ENCODE results near the gene CFAP251. TPM values are rescaled to one million over a fixed set of nuclear protein-coding genes. Genes with fewer than 3 reads are reported as not detected.

Gene CFAP251
- total RNA-seq, 1 experiment from 2014 or later = 1.7 TPM

GRCh38 chr12:121957861-121958515, 39.6 kb downstream of the CFAP251 start:
- Histone ChIP-seq H3K36me3 (no peaks in the 10 kb centered on the region), H3K27me3 (no peaks in the 10 kb centered on the region), H3K4me3 (no peak overlapping the region), H3K9me3 (no peaks in the 10 kb centered on the region)
- DNase-seq = no peak

GRCh38 chr12:121958541-121959240, 40.3 kb downstream of the CFAP251 start:
- peaks cover 2% of the 10 kb centered on the region; the same call in 1 of the 2 replicates for H3K36me3 ChIP-seq
- no peak for DNase-seq
- no peaks in the 10 kb centered on the region for H3K9me3 ChIP-seq
- no peak overlapping the region for H3K4me3 ChIP-seq
- H3K27me3 ChIP-seq = no peaks in the 10 kb centered on the region

- Histone ChIP-seq H3K9me3 (no peaks in the 10 kb centered on the region), H3K36me3 (peaks cover 7% of the 10 kb centered on the region; the same call in 1 of the 2 replicates), H3K4me3 (no peak overlapping the region), H3K27me3 (no peaks in the 10 kb centered on the region)
- no peak for DNase-seq
Observed at GRCh38 chr12:121960541-121960940, 42.1 kb downstream of the CFAP251 start.

GRCh38 chr12:121961195-121961879, 42.9 kb downstream of the CFAP251 start:
- no peak for DNase-seq
- Histone ChIP-seq H3K9me3 (no peaks in the 10 kb centered on the region), H3K4me3 (no peak overlapping the region), H3K36me3 (peaks cover 7% of the 10 kb centered on the region; the same call in 1 of the 2 replicates), H3K27me3 (no peaks in the 10 kb centered on the region)

GRCh38 chr12:121963341-121964018, 45.1 kb downstream of the CFAP251 start:
- DNase-seq = no peak
- H3K9me3 ChIP-seq = no peaks in the 10 kb centered on the region
- H3K36me3 ChIP-seq = peaks cover 8% of the 10 kb centered on the region; the same call in 1 of the 2 replicates
- no peaks in the 10 kb centered on the region for H3K27me3 ChIP-seq
- H3K4me3 ChIP-seq = no peak overlapping the region

GRCh38 chr12:121964813-121965643, 46.6 kb downstream of the CFAP251 start:
- H3K27me3 ChIP-seq = no peaks in the 10 kb centered on the region
- peaks cover 8% of the 10 kb centered on the region; the same call in 1 of the 2 replicates for H3K36me3 ChIP-seq
- no peaks in the 10 kb centered on the region for H3K9me3 ChIP-seq
- no peak overlapping the region for H3K4me3 ChIP-seq
- peak; percentile 77 for DNase-seq

GRCh38 chr12:121966959-121967358, 48.6 kb downstream of the CFAP251 start:
- Histone ChIP-seq H3K4me3 (no peak overlapping the region), H3K9me3 (no peaks in the 10 kb centered on the region), H3K27me3 (no peaks in the 10 kb centered on the region), H3K36me3 (peaks cover 8% of the 10 kb centered on the region; the same call in 1 of the 2 replicates)
- no peak for DNase-seq

GRCh38 chr12:121968876-121969275, 50.5 kb downstream of the CFAP251 start:
- H3K36me3 ChIP-seq = peaks cover 5% of the 10 kb centered on the region; the same call in 1 of the 2 replicates
- H3K4me3 ChIP-seq = no peak overlapping the region
- no peaks in the 10 kb centered on the region; the same call in 1 of the 2 replicates for H3K9me3 ChIP-seq
- H3K27me3 ChIP-seq = no peaks in the 10 kb centered on the region
- DNase-seq = no peak

- no peak overlapping the region for H3K4me3 ChIP-seq
- peaks cover 2% of the 10 kb centered on the region; the same call in 1 of the 2 replicates for H3K36me3 ChIP-seq
- no peaks in the 10 kb centered on the region for H3K27me3 ChIP-seq
- no peak for DNase-seq
- H3K9me3 ChIP-seq = no peaks in the 10 kb centered on the region; the same call in 1 of the 2 replicates
Observed at GRCh38 chr12:121969726-121970125, 51.3 kb downstream of the CFAP251 start.

GRCh38 chr12:121970581-121971300, 52.3 kb downstream of the CFAP251 start:
- Histone ChIP-seq H3K4me3 (no peak overlapping the region), H3K27me3 (no peaks in the 10 kb centered on the region), H3K9me3 (no peaks in the 10 kb centered on the region; the same call in 1 of the 2 replicates), H3K36me3 (peaks cover 2% of the 10 kb centered on the region; the same call in 1 of the 2 replicates)
- no peak for DNase-seq

GRCh38 chr12:121974026-121974985, 55.9 kb downstream of the CFAP251 start:
- Histone ChIP-seq H3K4me3 (no peak overlapping the region), H3K36me3 (no peaks in the 10 kb centered on the region; the same call in 1 of the 2 replicates), H3K9me3 (no peaks in the 10 kb centered on the region; the same call in 1 of the 2 replicates), H3K27me3 (no peaks in the 10 kb centered on the region)
- DNase-seq = no peak

GRCh38 chr12:121975021-121975420, 56.6 kb downstream of the CFAP251 start:
- Histone ChIP-seq H3K4me3 (no peak overlapping the region), H3K36me3 (no peaks in the 10 kb centered on the region; the same call in 1 of the 2 replicates), H3K9me3 (no peaks in the 10 kb centered on the region; the same call in 1 of the 2 replicates), H3K27me3 (no peaks in the 10 kb centered on the region)
- DNase-seq = no peak

- H3K4me3 ChIP-seq = no peak overlapping the region
- H3K27me3 ChIP-seq = no peaks in the 10 kb centered on the region
- DNase-seq = no peak
- no peaks in the 10 kb centered on the region; the same call in 1 of the 2 replicates for H3K36me3 ChIP-seq
- no peaks in the 10 kb centered on the region; the same call in 1 of the 2 replicates for H3K9me3 ChIP-seq
Observed at GRCh38 chr12:121976950-121977349, 58.6 kb downstream of the CFAP251 start.

- no peak for DNase-seq
- Histone ChIP-seq H3K4me3 (no peak overlapping the region), H3K36me3 (no peaks in the 10 kb centered on the region), H3K9me3 (no peaks in the 10 kb centered on the region), H3K27me3 (no peaks in the 10 kb centered on the region)
Observed at GRCh38 chr12:121980191-121980891, 61.9 kb downstream of the CFAP251 start.
